IPS-11a (cell line): ENCODE data around the gene MAEA.
"Not testable (repeated sequence)": the region's sequence is repeated elsewhere in the genome, so short reads cannot be mapped to it uniquely, and the experiment has no call there.

Source experiments
- H3K4me3 ChIP-seq: one replicate; pipeline ENCODE4 v1.5.1; 2013; ENCODE audit warnings: low read depth, low read length, control low read depth

The MAEA gene

GRCh38 chr4:1277667-1278665 lies 11.7 kb upstream of the MAEA start:
- no peak overlapping the region for H3K4me3 ChIP-seq

- H3K4me3 ChIP-seq, result no peak overlapping the region
Observed at GRCh38 chr4:1279253-1279652, 10.4 kb upstream of the MAEA start.

GRCh38 chr4:1283711-1284110 lies 6.0 kb upstream of the MAEA start:
- no peak overlapping the region for H3K4me3 ChIP-seq

GRCh38 chr4:1285151-1285789 lies 4.4 kb upstream of the MAEA start:
- H3K4me3 ChIP-seq, result no peak overlapping the region

- no peak overlapping the region for H3K4me3 ChIP-seq
Observed at GRCh38 chr4:1285790-1286553, 3.7 kb upstream of the MAEA start.

GRCh38 chr4:1288786-1289185 lies 905 bp upstream of the MAEA start:
- H3K4me3 ChIP-seq, result peak overlapping the region; percentile 85

GRCh38 chr4:1290165-1290977 lies 680 bp downstream of the MAEA start:
- H3K4me3 ChIP-seq, result peak overlapping the region; percentile 85

- peak overlapping the region; percentile 85 for H3K4me3 ChIP-seq
Observed at GRCh38 chr4:1291091-1291490, 1.4 kb downstream of the MAEA start.

GRCh38 chr4:1291996-1292702 lies 2.5 kb downstream of the MAEA start:
- no peak overlapping the region for H3K4me3 ChIP-seq

GRCh38 chr4:1292703-1293011 lies 3.0 kb downstream of the MAEA start:
- H3K4me3 ChIP-seq, result not testable (repeated sequence)

- H3K4me3 ChIP-seq, result no peak overlapping the region
Observed at GRCh38 chr4:1293531-1293941, 3.8 kb downstream of the MAEA start.

GRCh38 chr4:1293991-1294390 lies 4.3 kb downstream of the MAEA start:
- no peak overlapping the region for H3K4me3 ChIP-seq

GRCh38 chr4:1294424-1294823 lies 4.7 kb downstream of the MAEA start:
- H3K4me3 ChIP-seq, result no peak overlapping the region

GRCh38 chr4:1294891-1295290 lies 5.2 kb downstream of the MAEA start:
- H3K4me3 ChIP-seq, result no peak overlapping the region

GRCh38 chr4:1295405-1296055 lies 5.8 kb downstream of the MAEA start:
- no peak overlapping the region for H3K4me3 ChIP-seq

- H3K4me3 ChIP-seq, result no peak overlapping the region
Observed at GRCh38 chr4:1296324-1297022, 6.8 kb downstream of the MAEA start.

GRCh38 chr4:1297023-1297395 lies 7.3 kb downstream of the MAEA start:
- H3K4me3 ChIP-seq, result no peak overlapping the region

- no peak overlapping the region for H3K4me3 ChIP-seq
Observed at GRCh38 chr4:1297456-1298325, 8.0 kb downstream of the MAEA start.
